RPMI7951 (cell line): ENCODE measurements around the gene ATG2B. TPM values are rescaled to one million over a fixed set of nuclear protein-coding genes. Genes with fewer than 3 reads are reported as not detected.
"Not testable (repeated sequence)": the region's sequence is repeated elsewhere in the genome, so short reads cannot be mapped to it uniquely, and the experiment has no call there.

Source experiments
- DNase-seq: peaks from one replicate; pipeline ENCODE4 v3.0.0-alpha.2; 2012; ENCODE audit warnings: low read depth
- total RNA-seq: library from RNA; depleted of rRNA; stranded (reverse); fragments of >200 nt; shearing (Covaris generic); gene quantifications from 2 replicates; pipeline ENCODE4 v1.2.3, GENCODE V29; 2014

Gene ATG2B
- total RNA-seq, 1 experiment from 2014 or later, result 9.3 TPM

DNA sequence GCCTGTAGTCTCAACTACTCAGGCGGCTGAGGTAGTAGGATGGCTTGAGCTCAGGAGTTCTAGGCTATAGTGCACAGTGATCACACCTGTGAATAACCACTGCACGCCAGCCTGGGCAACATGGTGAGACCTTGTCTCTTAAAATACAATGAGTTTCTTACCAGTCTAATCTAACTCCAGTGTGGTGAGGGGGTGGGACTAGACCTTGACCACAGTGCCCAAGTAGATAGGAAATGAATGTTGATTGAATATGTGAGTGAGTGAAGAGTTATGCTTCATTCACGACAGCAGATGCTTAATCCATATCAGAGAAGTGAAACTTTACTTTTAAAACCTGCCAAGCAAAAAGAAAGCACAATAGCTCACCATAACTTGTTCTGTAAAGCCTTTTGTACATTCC is 17.6 kb upstream of the ATG2B start:
- DNase-seq, result no peak

DNA sequence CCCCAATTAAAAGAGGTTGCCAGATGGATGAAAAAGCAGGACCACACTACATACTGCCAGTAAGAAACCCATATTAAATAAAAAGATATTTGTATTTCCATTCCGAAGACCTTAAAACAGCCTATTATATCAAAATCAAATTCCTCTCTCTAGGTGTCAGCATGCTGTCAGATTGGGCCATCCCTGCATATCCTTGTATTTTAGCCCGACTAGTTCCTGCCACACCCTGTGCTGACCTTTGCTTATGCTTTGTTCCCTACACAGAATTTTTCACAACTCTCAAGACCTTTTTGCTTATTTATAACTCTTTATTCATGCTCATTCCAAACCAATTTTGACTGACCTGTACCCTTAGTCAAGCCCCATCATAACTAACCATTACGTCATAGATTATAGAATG is 13.0 kb upstream of the ATG2B start:
- DNase-seq, result no peak

DNA sequence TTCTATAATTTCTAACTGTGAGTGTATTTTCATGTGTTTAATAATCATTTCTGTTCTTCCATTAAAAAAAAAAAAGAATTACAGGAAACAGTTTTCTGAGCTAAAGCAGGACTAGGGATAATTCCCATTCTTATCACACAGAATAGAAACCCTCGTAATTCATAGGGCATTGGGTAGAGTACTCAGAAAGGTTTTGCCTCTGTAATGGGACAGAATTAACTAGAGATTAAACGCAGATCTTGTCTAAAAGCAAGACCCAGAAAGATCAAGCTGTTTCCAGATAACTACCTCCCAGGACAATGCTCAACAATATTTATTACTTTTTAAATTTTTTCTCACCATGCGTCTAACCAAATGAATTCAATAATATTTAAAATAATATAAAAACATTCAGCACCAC is 10.4 kb upstream of the ATG2B start:
- DNase-seq, result no peak

DNA sequence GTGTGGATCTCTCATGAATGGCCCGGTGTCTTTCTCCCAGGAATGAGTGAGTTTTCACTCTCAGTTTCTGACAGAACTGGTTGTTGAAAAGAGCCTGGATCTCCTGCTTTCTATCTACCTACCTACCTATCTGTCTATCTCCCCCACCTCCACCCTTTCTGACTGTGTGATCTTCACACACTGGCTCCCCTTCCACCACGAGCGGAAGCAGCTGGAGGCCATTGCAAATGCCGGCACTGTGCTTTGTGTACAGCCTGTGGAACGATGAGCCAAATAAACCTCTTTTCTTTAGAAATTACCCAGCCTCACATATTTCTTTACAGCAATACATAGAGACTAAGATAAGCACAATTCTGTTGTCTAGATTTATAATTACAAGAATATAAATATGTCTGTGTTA is 7.4 kb upstream of the ATG2B start:
- DNase-seq, result no peak

DNA sequence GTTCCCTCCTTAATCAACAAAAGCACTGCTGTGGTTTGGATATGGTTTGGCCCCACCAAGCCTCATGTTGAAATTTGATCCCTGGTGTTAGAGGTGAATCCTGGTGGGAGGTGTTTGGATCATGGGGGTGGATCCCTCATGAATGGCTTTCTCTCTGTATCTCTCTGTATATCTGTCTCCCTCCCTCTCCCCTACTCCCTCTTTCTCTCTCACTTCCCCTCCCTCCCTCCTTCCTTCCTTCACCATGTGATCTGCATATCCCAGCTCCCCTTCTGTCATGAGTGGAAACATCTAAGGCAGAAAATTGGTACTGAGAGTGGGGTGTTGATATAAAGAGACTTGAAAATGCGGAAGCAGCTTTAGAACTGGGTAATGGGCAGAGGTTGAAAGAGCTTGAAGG is 5.4 kb upstream of the ATG2B start:
- peak; percentile 15 for DNase-seq

DNA sequence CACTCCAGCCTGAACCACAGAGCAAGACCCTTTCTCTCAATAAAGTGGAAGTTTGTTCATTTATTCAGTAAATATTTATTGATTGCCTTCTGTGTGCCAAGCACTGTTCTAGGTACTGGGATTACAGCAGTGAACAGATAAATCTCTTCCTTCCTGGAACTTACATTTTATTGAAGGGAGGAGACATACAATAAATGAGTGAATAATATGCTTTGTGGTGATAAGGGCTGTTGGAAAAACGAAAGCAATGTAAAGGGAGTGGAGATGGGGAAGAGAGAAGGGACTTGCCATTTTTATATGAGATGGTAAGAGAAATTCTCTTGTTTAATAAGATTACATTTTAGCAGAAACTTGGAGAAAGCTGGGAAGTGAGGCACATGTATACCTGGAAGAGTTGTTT is 1.8 kb upstream of the ATG2B start:
- DNase-seq, result no peak

DNA sequence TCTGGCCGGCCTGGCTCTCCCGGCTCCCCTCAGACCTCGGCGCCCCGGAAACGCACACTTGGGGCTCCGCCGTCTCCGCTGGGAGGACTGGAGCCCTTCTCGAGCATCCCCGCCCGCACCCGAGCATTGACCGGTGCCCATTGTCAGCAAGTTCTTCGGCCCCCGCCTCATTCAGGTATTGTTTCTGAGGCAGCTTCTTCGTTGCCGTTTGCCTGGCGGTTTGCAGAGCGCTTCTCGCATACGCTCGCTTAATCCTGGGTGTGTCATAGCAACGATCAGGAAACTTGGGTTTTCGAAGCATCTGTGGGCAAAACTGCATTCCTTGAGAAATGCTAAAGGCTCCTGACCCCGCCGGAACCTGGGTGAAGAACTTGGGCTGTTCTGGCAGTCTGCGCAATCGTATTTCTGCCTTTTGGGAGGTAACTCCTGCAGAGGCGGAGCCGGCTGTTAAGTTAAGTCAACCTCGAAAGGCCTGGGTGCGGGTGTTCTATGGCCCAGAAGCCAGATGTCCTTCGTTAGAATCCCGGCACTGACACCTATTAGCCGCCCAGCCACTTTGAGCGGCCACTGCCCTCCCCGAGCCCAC is 703 bp upstream of the ATG2B start:
- peak; percentile 53 for DNase-seq

DNA sequence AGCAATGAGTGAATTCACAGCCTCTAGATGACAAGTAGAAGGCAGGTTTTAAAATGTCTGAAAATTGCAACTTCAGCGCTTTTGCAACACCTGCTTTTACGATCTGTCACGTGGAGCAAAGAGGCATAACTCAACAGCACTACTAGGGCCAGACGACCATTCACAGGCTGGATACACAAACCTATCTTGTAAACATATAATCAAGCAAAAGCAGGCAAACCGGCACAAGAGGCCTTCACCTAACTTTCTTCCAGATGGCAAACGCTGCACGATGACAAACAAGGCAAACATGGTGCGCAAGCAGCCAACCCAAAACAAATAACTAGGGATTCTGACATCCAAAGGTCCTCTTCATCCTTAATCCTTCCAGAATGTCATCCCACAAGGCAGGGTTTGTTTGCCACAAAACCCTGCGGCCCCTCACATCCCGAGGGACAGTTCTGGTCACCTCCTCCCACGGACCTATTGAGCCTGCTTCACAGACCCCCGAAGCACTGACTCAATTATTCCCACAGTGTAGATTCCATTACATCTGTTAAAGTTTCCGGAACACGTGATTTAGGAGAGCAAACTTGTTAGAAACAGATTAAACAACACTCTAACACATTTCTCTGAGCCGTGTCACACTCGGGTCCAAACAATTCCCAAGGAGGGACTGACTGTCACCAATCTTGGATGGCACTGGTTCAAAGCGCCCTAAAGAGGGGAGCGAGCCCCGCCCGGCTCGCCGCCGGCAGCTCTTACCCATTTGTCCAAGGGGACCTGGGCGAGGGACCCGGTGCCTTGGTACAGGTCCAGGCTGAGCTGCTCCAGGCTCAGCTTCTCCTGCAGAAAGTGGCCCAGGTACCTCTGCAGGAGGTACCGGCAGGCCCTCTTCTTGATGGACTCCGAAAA is 823 bp downstream of the ATG2B start:
- peak; percentile 23 for DNase-seq

DNA sequence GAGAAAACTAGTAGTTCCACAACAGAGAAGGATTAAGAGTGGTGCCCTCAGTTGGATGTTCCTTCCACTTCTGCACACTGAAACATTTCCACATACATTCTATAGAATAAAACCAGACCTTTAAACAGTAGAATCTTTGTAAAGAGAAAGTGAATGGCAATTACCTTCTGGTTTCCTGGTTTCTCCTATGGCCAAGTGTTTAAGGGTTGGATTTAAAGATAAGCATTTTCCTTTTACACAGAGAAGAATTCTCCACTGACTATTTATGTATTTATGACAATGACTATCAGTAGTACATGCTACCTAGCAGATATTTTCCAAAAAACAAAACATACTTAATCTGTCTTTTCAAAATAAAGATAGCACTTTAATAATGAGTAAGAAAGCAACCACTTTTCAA is 3.2 kb downstream of the ATG2B start:
- no peak for DNase-seq

DNA sequence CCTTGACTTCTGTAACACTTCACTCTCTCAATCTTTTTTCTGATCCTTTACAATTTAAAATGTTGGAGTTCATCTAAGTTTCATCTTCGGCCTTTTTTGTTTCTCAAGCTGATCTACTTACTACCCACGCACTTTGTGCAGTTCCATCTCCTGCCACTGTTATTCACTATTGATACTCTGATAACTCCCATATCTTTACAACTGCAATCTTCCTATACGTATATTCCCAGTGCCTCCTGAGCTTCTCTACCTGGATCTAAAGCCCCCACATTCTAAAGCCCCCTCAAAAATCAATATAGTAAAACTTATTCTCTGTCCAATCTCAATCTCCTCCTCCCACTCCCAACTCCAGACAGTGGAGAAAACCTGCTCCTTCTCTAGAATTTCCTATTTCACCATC is 5.9 kb downstream of the ATG2B start:
- DNase-seq, result no peak

DNA sequence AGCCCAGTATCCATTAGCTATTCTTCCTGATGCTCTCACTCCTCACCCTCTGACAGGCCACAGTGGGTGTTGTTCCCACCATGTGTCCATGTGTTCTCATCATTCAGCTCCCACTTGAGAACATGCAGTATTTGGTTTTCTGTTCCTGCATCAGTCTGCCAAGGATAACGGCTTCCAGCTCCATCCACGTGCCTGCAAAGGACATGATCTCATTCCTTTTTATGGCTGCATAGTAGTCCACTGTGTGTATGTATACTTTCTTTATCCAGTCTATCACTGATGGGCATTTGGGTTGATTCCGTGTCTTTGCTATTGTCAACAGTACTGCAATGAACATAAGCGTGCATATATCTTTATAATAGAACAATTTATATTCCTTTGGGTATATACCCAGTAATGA is 8.9 kb downstream of the ATG2B start:
- no peak for DNase-seq

DNA sequence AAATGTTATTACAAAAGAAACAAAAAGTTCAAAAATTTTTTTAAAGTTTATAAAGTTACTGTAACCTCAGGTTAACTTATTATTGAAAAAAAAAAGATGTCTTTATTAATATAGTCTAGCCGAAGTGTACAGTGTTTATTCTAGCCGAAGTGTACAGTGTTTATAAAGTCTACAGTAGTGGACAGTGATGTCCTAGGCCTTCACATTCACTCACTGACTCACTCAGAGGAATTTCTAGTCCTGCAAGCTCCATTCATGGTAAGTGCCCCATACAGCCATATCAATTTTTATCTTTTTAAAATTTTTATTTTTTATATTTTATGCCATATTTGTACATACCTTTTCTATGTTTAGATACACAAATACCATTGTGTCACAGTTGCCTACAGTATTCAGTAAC is 10.4 kb downstream of the ATG2B start:
- DNase-seq, result no peak

DNA sequence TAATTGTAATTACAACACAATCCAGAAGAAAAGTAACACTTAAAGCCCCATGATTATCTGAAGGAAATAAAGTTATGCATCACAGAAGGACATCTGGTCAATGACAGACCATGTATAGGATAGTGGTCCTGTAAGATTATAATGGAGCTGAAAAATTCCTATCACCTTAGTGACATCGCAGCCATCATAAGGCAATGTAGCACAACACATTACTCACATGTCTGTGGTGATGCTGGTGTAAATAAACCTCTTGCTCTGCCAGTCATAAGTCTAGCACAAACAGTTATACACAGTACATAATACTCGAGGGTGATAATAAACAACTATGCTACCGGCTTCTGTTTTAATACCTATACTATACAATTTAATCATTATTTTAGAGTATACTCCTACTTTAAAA is 11.2 kb downstream of the ATG2B start:
- DNase-seq, result no peak

DNA sequence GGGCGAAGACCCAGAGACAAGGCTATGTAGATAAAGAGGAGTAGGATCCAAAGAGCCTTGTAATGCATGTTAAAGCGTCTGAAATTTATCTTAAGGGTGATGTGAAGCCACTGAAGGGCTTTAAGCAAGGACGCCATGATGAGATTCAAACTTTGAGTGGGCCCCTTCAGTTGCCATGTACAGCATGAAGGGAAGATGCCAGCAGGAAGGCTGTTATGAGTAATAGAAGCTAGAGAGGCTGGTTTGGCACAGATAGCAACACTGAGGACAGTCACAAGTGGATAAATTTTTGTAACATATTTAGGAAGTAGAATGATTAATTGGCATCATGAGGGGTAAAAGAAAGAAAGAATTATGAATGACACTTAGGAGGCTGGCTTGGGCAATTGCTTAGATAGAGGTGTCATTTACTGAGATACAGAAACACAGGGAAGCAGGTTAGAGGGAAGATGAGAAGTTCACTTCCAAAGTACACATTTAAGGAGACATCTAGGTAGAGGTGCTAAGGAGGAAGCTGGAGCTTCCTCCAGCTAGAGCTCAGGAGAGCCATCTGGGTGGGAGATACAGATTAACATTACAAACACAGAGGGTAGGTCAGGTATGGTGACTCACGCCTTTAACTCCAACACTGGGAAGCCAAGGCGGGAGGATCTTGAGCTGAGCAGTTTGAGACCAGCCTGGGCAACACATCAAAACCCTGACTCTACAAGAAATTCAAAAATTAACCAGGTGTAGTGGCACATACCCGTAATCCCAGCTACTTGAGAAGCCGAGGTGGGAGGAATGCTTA is 13.7 kb downstream of the ATG2B start:
- no peak for DNase-seq

DNA sequence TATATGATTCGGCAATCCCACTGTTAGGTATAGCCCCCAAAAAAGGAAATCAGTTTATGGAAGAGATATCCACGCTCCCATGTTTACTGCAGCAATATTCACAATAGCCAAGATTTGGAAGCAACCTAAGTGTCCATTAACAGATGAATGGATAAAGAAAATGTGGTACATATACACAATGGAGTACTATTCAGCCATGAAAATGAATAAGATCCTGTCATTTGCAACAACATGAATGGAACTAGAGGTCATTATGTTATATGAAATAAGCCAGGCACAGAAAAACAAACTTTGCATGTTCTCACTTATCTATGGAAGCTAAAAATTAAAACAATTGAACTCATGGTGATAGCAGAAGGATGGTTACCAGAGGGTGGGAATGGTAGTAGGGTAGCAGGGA is 15.2 kb downstream of the ATG2B start:
- not testable (repeated sequence) for DNase-seq

DNA sequence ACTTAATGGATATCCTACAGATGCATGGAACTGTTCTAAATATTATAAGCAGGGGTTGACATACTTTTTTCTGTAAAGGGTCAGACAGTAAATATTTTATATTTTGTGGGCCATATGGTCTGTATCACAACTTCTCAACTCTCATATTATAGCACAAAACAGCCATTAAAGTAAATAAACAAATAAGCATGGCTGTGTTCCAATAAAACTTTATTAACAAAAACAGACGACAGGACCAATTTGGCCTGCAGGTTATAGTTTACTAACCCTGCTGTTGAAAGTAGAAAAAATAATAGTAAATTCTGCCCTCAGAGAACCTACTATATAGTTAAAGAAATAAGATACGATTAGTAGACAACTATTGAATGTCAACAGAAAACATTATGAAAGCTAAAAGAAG is 17.5 kb downstream of the ATG2B start:
- DNase-seq, result no peak

DNA sequence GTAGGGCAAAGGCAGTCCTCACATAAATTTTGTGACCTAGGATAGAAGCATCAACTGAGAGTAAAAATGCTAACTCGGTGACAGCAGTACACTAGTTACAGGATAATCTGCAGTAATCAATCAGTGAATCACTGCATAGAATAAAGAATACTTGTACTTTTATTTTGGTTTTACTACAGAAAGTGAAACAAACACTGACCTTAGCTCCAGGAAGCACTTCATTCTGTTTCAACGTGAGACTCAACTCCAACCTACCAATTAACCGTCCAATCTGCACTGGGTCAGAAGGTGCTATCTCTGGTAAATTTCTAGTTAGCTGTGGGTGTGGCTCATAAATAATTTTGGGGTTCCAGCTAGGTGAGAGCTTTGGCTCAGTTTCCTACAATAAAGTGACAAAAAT is 21.8 kb downstream of the ATG2B start:
- no peak for DNase-seq

DNA sequence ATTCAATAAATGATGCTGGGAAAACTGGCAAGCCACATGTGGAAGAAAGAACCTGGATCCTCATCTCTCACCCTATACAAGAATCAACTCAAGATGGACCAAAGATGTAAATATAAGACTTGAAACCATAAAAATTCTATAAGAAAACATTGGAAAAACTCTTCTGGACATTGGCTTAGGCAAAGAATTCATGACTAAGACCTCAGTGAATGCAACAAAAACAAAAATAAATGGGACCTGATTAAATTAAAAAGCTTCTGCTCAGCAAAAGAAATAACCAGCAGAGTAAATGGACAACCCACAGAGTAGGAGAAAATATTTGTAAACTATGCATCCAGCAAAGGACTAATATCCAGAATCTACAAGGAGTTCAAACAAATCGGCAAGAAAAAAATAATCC is 24.6 kb downstream of the ATG2B start:
- DNase-seq, result no peak

DNA sequence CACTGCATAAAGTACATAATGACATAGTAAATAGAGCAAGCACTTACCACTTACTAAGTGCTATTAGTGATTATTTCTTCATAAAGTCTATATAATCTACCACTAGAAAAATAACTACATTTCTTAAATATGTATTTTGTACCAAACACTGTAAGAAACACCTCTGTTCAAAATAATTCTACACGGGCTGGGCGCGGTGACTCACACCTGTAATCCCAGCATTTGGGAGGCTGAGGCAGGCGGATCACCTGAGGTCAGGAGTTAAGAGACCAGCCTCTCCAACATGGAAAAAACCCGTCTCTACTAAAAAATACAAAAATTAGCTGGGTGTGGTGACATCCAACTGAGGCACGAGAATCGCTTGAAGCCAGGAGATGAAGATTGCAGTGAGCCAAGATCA is 38.9 kb downstream of the ATG2B start:
- no peak for DNase-seq

DNA sequence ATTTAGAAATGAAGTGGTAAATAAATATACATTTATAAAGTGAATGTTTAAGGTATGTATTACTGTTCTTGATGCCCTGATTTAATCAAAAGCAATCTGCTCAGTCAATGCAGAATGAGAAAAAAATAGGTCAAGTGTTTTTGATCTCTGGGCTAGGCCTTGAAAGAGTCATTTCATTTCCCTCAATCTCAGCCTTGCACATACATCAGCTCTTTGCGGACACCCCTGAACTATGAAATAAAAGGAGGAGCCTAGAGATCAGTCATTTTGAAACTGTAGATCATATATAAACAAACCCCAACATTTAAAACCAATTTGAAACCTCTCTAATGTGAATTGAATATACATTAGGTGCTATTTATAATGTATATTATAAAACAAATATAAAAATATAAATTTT is 42.5 kb downstream of the ATG2B start:
- DNase-seq, result no peak

DNA sequence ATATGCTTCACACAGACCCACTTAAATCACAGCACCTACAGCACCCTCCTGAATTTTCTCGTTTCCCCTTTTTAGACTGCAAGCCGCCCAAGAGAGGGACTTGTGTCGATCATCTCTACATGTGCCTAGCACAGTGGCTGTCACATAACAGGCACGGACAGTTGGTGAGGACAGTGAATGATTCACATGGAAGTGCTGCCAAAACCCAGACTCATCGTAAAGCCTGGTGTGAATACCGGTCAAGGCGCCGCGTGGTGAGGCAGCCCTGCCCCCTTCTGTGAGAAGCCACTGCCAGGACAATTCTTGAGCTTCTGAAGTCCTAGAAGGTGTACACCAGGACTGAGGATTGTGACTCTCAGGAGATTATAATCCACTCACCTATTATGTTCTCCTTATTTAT is 44.3 kb downstream of the ATG2B start:
- no peak for DNase-seq

DNA sequence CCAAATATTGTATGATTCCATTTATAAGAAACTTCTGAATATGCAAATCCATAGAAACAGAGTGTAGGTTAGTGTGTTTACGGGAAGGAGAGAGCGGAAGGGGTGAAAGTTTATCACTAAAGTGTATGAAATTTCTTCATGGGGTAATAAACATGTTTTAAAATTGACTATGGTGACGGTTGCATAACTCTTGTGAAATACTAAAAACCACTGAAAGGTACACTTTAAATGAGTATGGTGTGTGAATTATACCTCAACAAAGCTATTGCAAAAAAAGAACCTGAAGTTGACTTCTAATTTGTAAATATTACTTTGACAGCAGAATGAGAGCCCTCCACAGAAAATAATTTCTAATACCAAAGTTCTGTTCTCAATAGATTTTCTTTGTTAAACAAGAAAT is 47.1 kb downstream of the ATG2B start:
- DNase-seq, result no peak

DNA sequence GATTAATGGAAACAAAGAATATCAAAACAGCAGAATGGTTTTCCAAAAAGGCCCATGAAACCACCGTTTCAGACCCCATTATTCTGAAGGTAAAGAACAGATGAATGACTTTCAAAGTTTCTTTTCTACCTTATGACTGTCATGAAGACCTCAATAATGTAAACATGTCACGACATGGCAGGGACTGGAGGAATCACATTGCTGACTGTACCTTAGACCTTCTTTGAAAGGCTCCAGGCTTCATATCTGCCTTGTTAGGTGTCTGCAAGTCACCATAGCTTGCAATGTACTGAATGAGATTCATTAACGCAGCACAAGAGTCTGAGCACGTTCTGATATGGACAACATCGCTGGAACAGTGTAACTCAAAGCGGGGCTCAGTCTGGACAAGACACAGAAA is 52.2 kb downstream of the ATG2B start:
- no peak for DNase-seq
